Measurements from ENCODE around the gene IL7R. TPM values are rescaled to one million over a fixed set of nuclear protein-coding genes. Genes with fewer than 3 reads are reported as not detected.
A peak's percentile ranks its signal among the peaks of the same experiment; 100 is the strongest.

The IL7R gene
- total RNA-seq, 1 experiment from 2014 or later = 0.98 TPM

DNA sequence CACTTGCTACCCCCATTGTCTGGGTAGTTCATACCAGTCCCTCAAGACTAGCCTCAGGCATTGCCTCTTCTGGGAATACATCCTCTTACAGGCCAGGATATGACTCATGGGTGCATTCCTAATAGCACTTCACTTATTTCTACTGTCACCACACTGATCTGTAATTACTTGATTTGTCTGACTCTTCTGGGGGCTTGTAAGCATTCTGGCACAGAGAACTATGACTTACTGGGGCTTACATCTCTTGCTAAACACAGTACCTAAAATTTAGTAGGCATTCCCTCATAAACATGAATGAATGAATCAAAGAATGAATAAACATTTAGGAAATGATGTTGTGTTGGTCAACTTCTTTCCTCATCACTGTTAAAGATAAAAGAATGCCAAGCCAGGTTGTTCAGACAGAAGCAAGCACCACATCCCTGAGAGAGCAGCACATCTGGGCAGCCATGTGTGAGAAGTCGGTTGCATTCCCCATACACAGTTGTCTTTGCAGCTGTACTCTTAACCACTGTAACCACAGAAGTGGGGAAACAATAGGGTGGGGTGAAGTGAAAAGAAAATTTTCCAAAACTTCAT, 27.6 kb downstream of the IL7R start:
- no TSS peak for BruUV-seq (replicated peaks)
- H3K27ac ChIP-seq (ENCODE audit: low read depth, low read length) = no peak overlapping the region
- H2AFZ ChIP-seq (ENCODE audit: low read depth, low read length, poor library complexity, severe bottlenecking) = no peak overlapping the region
- H3K9me3 ChIP-seq (ENCODE audit: control insufficient read depth in 1 of 2, insufficient read depth in 1 of 2, low read depth in 1 of 2, low read length in 2 of 2) = no peaks in the 10 kb centered on the region
- H3K4me2 ChIP-seq (ENCODE audit: low read length) = peak overlapping the region; percentile 32
- ATAC-seq (peak; percentile 54), DNase-seq (ENCODE audit: low read depth, low spot score) (no peak)
- RAD21 ChIA-PET (ENCODE audit: low non-redundant PET in 1 of 2, low total read pairs in 2 of 2, uncharacterized antibody in 2 of 2, unreplicated experiment in 2 of 2) = interaction anchor here in 1 of 2 experiments (0.5 kb wide), 1 partner anchor 41 kb away, joined by 3 read pairs; no protein-coding TSS in a partner anchor
- H3K9ac ChIP-seq (ENCODE audit: low read length) = no peak overlapping the region
- H3K79me2 ChIP-seq (ENCODE audit: insufficient read depth, low read length) = no peaks in the 10 kb centered on the region
- H3K36me3 ChIP-seq (ENCODE audit: control insufficient read depth in 1 of 2, insufficient read depth in 2 of 2, low read length in 2 of 2) = no peaks in the 10 kb centered on the region
- peak; percentile 20; the same call in 1 of the 2 replicates for TF ChIP-seq FOSL1 (IDR thresholded peaks at IDR 0.05; ENCODE audit: low read depth)
- 0 out of 2 replicates have a peak, but pooled peaks have one; percentile 15 for TF ChIP-seq JUND (IDR thresholded peaks at IDR 0.05)
- no peak for TF ChIP-seq EZH2 (IDR thresholded peaks at IDR 0.05)
- peaks cover 0 to 10% of the 10 kb centered on the region in 2 experiments; a peak in 2 of 4 replicates for H3K4me1 ChIP-seq (ENCODE audit: control insufficient read depth in 1 of 2, insufficient read depth in 2 of 2, low read length in 2 of 2)
- CTCF ChIA-PET = no interaction called here
- intact Hi-C loops (cut with micrococcal nuclease) = no loop called here
- H3K4me3 ChIP-seq (replicated peaks in 1 of 2; ENCODE audit: low read depth in 1 of 2, low read length in 2 of 2) = no peak overlapping the region
- POLR2A ChIA-PET = no interaction called here
- no peaks in the 10 kb centered on the region for H3K9me2 ChIP-seq (ENCODE audit: insufficient read depth)
- no peaks in the 10 kb centered on the region for H4K20me1 ChIP-seq (ENCODE audit: insufficient read depth)
- H3K27me3 ChIP-seq (ENCODE audit: insufficient read depth, low read length) = no peaks in the 10 kb centered on the region

- Histone ChIP-seq H3K4me1 (ENCODE audit: control insufficient read depth in 1 of 2, insufficient read depth in 2 of 2, low read length in 2 of 2) (peaks cover 0 to 10% of the 10 kb centered on the region in 2 experiments; a peak in 2 of 4 replicates), H3K4me3 (replicated peaks in 1 of 2; ENCODE audit: low read depth in 1 of 2, low read length in 2 of 2) (no peak overlapping the region), H4K20me1 (ENCODE audit: insufficient read depth) (no peaks in the 10 kb centered on the region), H3K9ac (ENCODE audit: low read length) (no peak overlapping the region), H3K9me3 (ENCODE audit: control insufficient read depth in 1 of 2, insufficient read depth in 1 of 2, low read depth in 1 of 2, low read length in 2 of 2) (no peaks in the 10 kb centered on the region), H3K79me2 (ENCODE audit: insufficient read depth, low read length) (no peaks in the 10 kb centered on the region), H2AFZ (ENCODE audit: low read depth, low read length, poor library complexity, severe bottlenecking) (no peak overlapping the region), H3K36me3 (ENCODE audit: control insufficient read depth in 1 of 2, insufficient read depth in 2 of 2, low read length in 2 of 2) (no peaks in the 10 kb centered on the region), H3K27me3 (ENCODE audit: insufficient read depth, low read length) (no peaks in the 10 kb centered on the region), H3K4me2 (ENCODE audit: low read length) (no peak overlapping the region), H3K9me2 (ENCODE audit: insufficient read depth) (no peaks in the 10 kb centered on the region), H3K27ac (ENCODE audit: low read depth, low read length) (no peak overlapping the region)
- ATAC-seq (no peak), DNase-seq (ENCODE audit: low read depth, low spot score) (no peak)
- no TSS peak for BruUV-seq (replicated peaks)
- ChIA-PET RAD21 (ENCODE audit: low non-redundant PET in 1 of 2, low total read pairs in 2 of 2, uncharacterized antibody in 2 of 2, unreplicated experiment in 2 of 2) (no interaction called here), POLR2A (no interaction called here), CTCF (no interaction called here)
- intact Hi-C loops (cut with micrococcal nuclease) = no loop called here
- TF ChIP-seq POLR2AphosphoS5 (IDR thresholded peaks at IDR 0.05; ENCODE audit: low read depth, low read length) (no peak), JUND (IDR thresholded peaks at IDR 0.05) (no peak), SP1 (IDR thresholded peaks at IDR 0.05; ENCODE audit: low read depth) (no peak), SIN3A (IDR thresholded peaks at IDR 0.05; ENCODE audit: low read depth) (no peak), ELF1 (IDR thresholded peaks at IDR 0.05; ENCODE audit: borderline replicate concordance, low read depth) (no peak), FOSL1 (IDR thresholded peaks at IDR 0.05; ENCODE audit: low read depth) (no peak), EZH2 (IDR thresholded peaks at IDR 0.05) (no peak), ZNF274 (IDR thresholded peaks at IDR 0.05; ENCODE audit: low read depth, low read length) (no peak), POLR2A (IDR thresholded peaks at IDR 0.05; ENCODE audit: borderline replicate concordance, extremely low read depth, insufficient read depth, insufficient read length) (no peak), TCF7L2 (IDR thresholded peaks at IDR 0.05; ENCODE audit: borderline replicate concordance, extremely low read depth, insufficient read depth, insufficient read length) (no peak), EGR1 (IDR thresholded peaks at IDR 0.05; ENCODE audit: low read depth) (no peak), MAX (IDR thresholded peaks at IDR 0.05) (no peak), CBX3 (IDR thresholded peaks at IDR 0.05; ENCODE audit: low read depth) (no peak)
- TF ChIP-seq, protein P1, sequence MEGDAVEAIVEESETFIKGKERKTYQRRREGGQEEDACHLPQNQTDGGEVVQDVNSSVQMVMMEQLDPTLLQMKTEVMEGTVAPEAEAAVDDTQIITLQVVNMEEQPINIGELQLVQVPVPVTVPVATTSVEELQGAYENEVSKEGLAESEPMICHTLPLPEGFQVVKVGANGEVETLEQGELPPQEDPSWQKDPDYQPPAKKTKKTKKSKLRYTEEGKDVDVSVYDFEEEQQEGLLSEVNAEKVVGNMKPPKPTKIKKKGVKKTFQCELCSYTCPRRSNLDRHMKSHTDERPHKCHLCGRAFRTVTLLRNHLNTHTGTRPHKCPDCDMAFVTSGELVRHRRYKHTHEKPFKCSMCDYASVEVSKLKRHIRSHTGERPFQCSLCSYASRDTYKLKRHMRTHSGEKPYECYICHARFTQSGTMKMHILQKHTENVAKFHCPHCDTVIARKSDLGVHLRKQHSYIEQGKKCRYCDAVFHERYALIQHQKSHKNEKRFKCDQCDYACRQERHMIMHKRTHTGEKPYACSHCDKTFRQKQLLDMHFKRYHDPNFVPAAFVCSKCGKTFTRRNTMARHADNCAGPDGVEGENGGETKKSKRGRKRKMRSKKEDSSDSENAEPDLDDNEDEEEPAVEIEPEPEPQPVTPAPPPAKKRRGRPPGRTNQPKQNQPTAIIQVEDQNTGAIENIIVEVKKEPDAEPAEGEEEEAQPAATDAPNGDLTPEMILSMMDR (IDR thresholded peaks at IDR 0.05 in 2 of 3, conservative IDR thresholded peaks at IDR 0.05 in 1 of 3; ENCODE audit: borderline replicate concordance in 1 of 3, insufficient read depth in 1 of 3, low read depth in 2 of 3, low read length in 2 of 3) = no peak
- TF ChIP-seq, protein P2, sequence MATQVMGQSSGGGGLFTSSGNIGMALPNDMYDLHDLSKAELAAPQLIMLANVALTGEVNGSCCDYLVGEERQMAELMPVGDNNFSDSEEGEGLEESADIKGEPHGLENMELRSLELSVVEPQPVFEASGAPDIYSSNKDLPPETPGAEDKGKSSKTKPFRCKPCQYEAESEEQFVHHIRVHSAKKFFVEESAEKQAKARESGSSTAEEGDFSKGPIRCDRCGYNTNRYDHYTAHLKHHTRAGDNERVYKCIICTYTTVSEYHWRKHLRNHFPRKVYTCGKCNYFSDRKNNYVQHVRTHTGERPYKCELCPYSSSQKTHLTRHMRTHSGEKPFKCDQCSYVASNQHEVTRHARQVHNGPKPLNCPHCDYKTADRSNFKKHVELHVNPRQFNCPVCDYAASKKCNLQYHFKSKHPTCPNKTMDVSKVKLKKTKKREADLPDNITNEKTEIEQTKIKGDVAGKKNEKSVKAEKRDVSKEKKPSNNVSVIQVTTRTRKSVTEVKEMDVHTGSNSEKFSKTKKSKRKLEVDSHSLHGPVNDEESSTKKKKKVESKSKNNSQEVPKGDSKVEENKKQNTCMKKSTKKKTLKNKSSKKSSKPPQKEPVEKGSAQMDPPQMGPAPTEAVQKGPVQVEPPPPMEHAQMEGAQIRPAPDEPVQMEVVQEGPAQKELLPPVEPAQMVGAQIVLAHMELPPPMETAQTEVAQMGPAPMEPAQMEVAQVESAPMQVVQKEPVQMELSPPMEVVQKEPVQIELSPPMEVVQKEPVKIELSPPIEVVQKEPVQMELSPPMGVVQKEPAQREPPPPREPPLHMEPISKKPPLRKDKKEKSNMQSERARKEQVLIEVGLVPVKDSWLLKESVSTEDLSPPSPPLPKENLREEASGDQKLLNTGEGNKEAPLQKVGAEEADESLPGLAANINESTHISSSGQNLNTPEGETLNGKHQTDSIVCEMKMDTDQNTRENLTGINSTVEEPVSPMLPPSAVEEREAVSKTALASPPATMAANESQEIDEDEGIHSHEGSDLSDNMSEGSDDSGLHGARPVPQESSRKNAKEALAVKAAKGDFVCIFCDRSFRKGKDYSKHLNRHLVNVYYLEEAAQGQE (IDR thresholded peaks at IDR 0.05; ENCODE audit: low read depth) = no peak
These were observed 28.1 kb downstream of the IL7R start for GRCh38 chr5:35884773-35885172.

All from HCT116 (cell line).